CD14-positive monocyte (primary cell): ENCODE measurements around the gene NAA10. TPM values are rescaled to one million over a fixed set of nuclear protein-coding genes. Genes with fewer than 3 reads are reported as not detected.
A peak's percentile ranks its signal among the peaks of the same experiment; 100 is the strongest.

Experiments used
- DNase-seq, 3 donors: peaks; one replicate each; pipeline ENCODE4 v3.0.0-alpha.2; 2011 to 2022
- H2AFZ ChIP-seq: 2 replicates; pipeline ENCODE4 v1.6.0; 2012; ENCODE audit warnings: mild to moderate bottlenecking, low read depth, low read length, inconsistent platforms; ENCODE audit not compliant: insufficient read depth, poor library complexity, severe bottlenecking
- H3K27ac ChIP-seq, 2 donors: 1 replicate in 1 of 2; 2 replicates in 1 of 2; pipeline ENCODE4 v1.5.1; 2012 to 2013; ENCODE audit warnings: low read length in 2 of 2, control low read depth in 1 of 2, inconsistent platforms in 1 of 2, low read depth in 1 of 2, mild to moderate bottlenecking in 1 of 2
- H3K27me3 ChIP-seq, 2 donors: one replicate each; pipeline versions ENCODE4 v1.6.0 to v1.6.1; 2011 to 2013; ENCODE audit warnings: low read length in 2 of 2; ENCODE audit not compliant: control insufficient read depth in 2 of 2, insufficient read depth in 2 of 2
- H3K36me3 ChIP-seq, 2 donors: replicated peaks in 1 of 2; 1 replicate in 1 of 2; 2 replicates in 1 of 2; pipeline versions ENCODE4 v1.5.1 to v1.6.1; 2012 to 2013; ENCODE audit warnings: low read length in 2 of 2, control low read depth in 1 of 2, inconsistent platforms in 1 of 2, mild to moderate bottlenecking in 1 of 2; ENCODE audit not compliant: insufficient read depth in 2 of 2, control insufficient read depth in 1 of 2
- H3K4me1 ChIP-seq, 2 donors: 1 replicate in 1 of 2; 2 replicates in 1 of 2; pipeline versions ENCODE4 v1.5.1 to v1.6.1; 2012 to 2013; ENCODE audit warnings: low read length in 2 of 2, control low read depth in 1 of 2, inconsistent platforms in 1 of 2, mild to moderate bottlenecking in 1 of 2, moderate library complexity in 1 of 2; ENCODE audit not compliant: insufficient read depth in 2 of 2, control insufficient read depth in 1 of 2
- H3K4me2 ChIP-seq: replicated peaks from 2 replicates; pipeline ENCODE3; 2012; ENCODE audit warnings: low read length, moderate library complexity, mild to moderate bottlenecking; ENCODE audit not compliant: poor library complexity, severe bottlenecking; ENCODE audit errors: extremely low read depth
- H3K4me3 ChIP-seq, 3 experiments: fragments of 200-600 bp in 1 of 3; sonication (generic) in 1 of 3; replicated peaks in 1 of 3; 1 replicate in 2 of 3; 2 replicates in 1 of 3; pipeline ENCODE4 v1.5.1; 2011 to 2013; ENCODE audit warnings: low read length in 3 of 3, mild to moderate bottlenecking in 3 of 3, control low read depth in 2 of 3, low read depth in 2 of 3, inconsistent platforms in 1 of 3, moderate library complexity in 1 of 3
- H3K79me2 ChIP-seq: 2 replicates; pipeline ENCODE4 v1.6.0; 2012; ENCODE audit warnings: mild to moderate bottlenecking, control low read depth, inconsistent platforms, low read length, moderate library complexity; ENCODE audit not compliant: insufficient read depth
- H3K9ac ChIP-seq: 2 replicates; pipeline ENCODE4 v1.6.0; 2017; ENCODE audit warnings: low read length, mild to moderate bottlenecking; ENCODE audit not compliant: insufficient read depth, poor library complexity, severe bottlenecking
- H3K9me3 ChIP-seq, 2 donors: replicated peaks in 1 of 2; 1 replicate in 1 of 2; 2 replicates in 1 of 2; pipeline versions ENCODE4 v1.5.1 to v1.6.1; 2012 to 2013; ENCODE audit warnings: low read length in 2 of 2, control low read depth in 1 of 2; ENCODE audit not compliant: control insufficient read depth in 1 of 2, insufficient read depth in 1 of 2
- H4K20me1 ChIP-seq: 2 replicates; pipeline ENCODE4 v1.6.0; 2012; ENCODE audit warnings: mild to moderate bottlenecking, low read length, control low read depth, moderate library complexity; ENCODE audit not compliant: insufficient read depth
- H3K27ac Mint-ChIP-seq, 7 donors: one replicate each; pipeline ENCODE4 v1.8.0; 2020; ENCODE audit warnings: mild to moderate bottlenecking in 7 of 7, mixed read lengths in 7 of 7, moderate library complexity in 6 of 7, inconsistent platforms in 2 of 7
- H3K27me3 Mint-ChIP-seq, 3 donors: one replicate each; pipeline ENCODE4 v1.8.0; 2021 to 2022; ENCODE audit warnings: low read depth in 3 of 3, mild to moderate bottlenecking in 3 of 3, mixed read lengths in 3 of 3, moderate library complexity in 3 of 3, inconsistent platforms in 1 of 3
- H3K36me3 Mint-ChIP-seq, 2 donors: one replicate each; pipeline ENCODE4 v1.8.0; 2020; ENCODE audit warnings: mixed read lengths in 2 of 2, inconsistent platforms in 1 of 2, mild to moderate bottlenecking in 1 of 2
- H3K4me1 Mint-ChIP-seq: one replicate; pipeline ENCODE4 v1.8.0; 2020; ENCODE audit warnings: mild to moderate bottlenecking, mixed read lengths
- H3K4me3 Mint-ChIP-seq, 2 donors: one replicate each; pipeline ENCODE4 v1.8.0; 2020; ENCODE audit warnings: mild to moderate bottlenecking in 2 of 2, mixed read lengths in 2 of 2, moderate library complexity in 1 of 2
- H3K9me3 Mint-ChIP-seq, 7 donors: one replicate each; pipeline ENCODE4 v1.8.0; 2020 to 2022; ENCODE audit warnings: mixed read lengths in 7 of 7, mild to moderate bottlenecking in 6 of 7, moderate library complexity in 6 of 7, inconsistent platforms in 2 of 7
- CTCF ChIP-seq: fragments of 200-600 bp; IDR thresholded peaks from one replicate; pipeline ENCODE4 v1.8.0; 2022; ENCODE audit warnings: antibody characterized with exemption, mild to moderate bottlenecking
- WGBS: methylation state at CpG from one replicate; pipeline ENCODE4 v1.1.5; 2013; ENCODE audit warnings: missing lambda C conversion rate; ENCODE audit not compliant: insufficient coverage; 5-methylcytosine and 5-hydroxymethylcytosine counted together
- intact Hi-C, 2 donors: fragments of 100-400 bp; cut with micrococcal nuclease; formaldehyde crosslinking; loops; one replicate each; pipeline versions ENCODE4 v1.15.0 to v1.15.1; 2023
- polyA plus RNA-seq, 3 donors: library from polyadenylated mRNA; depleted of rRNA in 1 of 3; unstranded in 2 of 3; stranded (reverse) in 1 of 3; fragments of 300-500 nt in 2 of 3; fragments of >200 nt in 1 of 3; fragmentation: Illumina TruSeq in 2 of 3; gene quantifications; 1 replicate in 2 of 3; 2 replicates in 1 of 3; pipeline ENCODE4 v1.2.3, GENCODE V29; 2012 to 2021

Gene NAA10
- polyA plus RNA-seq, 3 donors = 46.7 to 109 (median 47.9) TPM

- no peak overlapping the region for H3K27ac Mint-ChIP-seq
- Histone ChIP-seq H3K79me2 (no peaks in the 10 kb centered on the region), H3K4me2 (no peak overlapping the region), H3K9ac (no peak overlapping the region), H3K27me3 (peaks cover 41 to 57% of the 10 kb centered on the region in 2 donors), H2AFZ (no peak overlapping the region), H4K20me1 (no peaks in the 10 kb centered on the region), H3K9me3 (peaks cover 0 to 28% of the 10 kb centered on the region in 2 donors), H3K27ac (no peak overlapping the region), H3K4me1 (peaks cover 5 to 8% of the 10 kb centered on the region in 2 donors), H3K4me3 (no peak overlapping the region), H3K36me3 (no peaks in the 10 kb centered on the region)
- no peak for DNase-seq
- peak overlapping the region in 1 of 2 donors; percentile 68 for H3K4me3 Mint-ChIP-seq
- H3K9me3 Mint-ChIP-seq = peaks cover 0 to 18% (median 7%) of the 10 kb centered on the region in 7 donors
- no peaks in the 10 kb centered on the region for H3K36me3 Mint-ChIP-seq
- H3K4me1 Mint-ChIP-seq = peaks cover 1% of the 10 kb centered on the region
- no peak for TF ChIP-seq CTCF
- WGBS = no CpG with 5 or more reads among the region's 6 CpGs
- H3K27me3 Mint-ChIP-seq = peaks cover 42 to 83% (median 78%) of the 10 kb centered on the region in 3 donors
- intact Hi-C loops = no loop called here
These were observed 46.5 kb downstream of the NAA10 start for GRCh38 chrX:153888344-153888743.

- intact Hi-C loops = no loop called here
- Mint-ChIP-seq H3K27ac (no peak overlapping the region), H3K27me3 (peaks cover 45 to 86% (median 81%) of the 10 kb centered on the region in 3 donors), H3K36me3 (no peaks in the 10 kb centered on the region), H3K4me3 (peak overlapping the region in 1 of 2 donors; percentile 48), H3K4me1 (peaks cover 1% of the 10 kb centered on the region), H3K9me3 (peaks cover 0 to 18% (median 7%) of the 10 kb centered on the region in 7 donors)
- DNase-seq = no peak
- no peak overlapping the region for H3K9ac ChIP-seq
- no peak for TF ChIP-seq CTCF
- no peak overlapping the region for H2AFZ ChIP-seq
- WGBS = 73% methylated on average over 3 of the region's 8 CpGs
- no peak overlapping the region for H3K4me3 ChIP-seq
- H3K4me2 ChIP-seq = no peak overlapping the region
- no peaks in the 10 kb centered on the region for H3K36me3 ChIP-seq
- no peak overlapping the region for H3K27ac ChIP-seq
- peaks cover 5 to 8% of the 10 kb centered on the region in 2 donors for H3K4me1 ChIP-seq
- H4K20me1 ChIP-seq = no peaks in the 10 kb centered on the region
- H3K9me3 ChIP-seq = peaks cover 0 to 28% of the 10 kb centered on the region in 2 donors
- peaks cover 36 to 66% of the 10 kb centered on the region in 2 donors for H3K27me3 ChIP-seq
- H3K79me2 ChIP-seq = no peaks in the 10 kb centered on the region
These were observed 47.5 kb downstream of the NAA10 start for GRCh38 chrX:153887385-153887784.
